Anterior cingulate cortex (tissue), 58 donors: ENCODE data around the gene MAP4K4.
"Not testable (repeated sequence)": the region's sequence is repeated elsewhere in the genome, so short reads cannot be mapped to it uniquely, and the experiment has no call there.

ENCODE experiments used
- DNase-seq, 58 donors: peaks; one replicate each; lab custom pipeline; 2025; lab: John Stamatoyannopoulos, UW

The MAP4K4 gene

GRCh38 chr2:101737478-101738255 is 40.2 kb downstream of the MAP4K4 start:
- peak in 5 of 58 donors; percentile 6 to 37 (median 18) for DNase-seq

- DNase-seq: no peak
These were observed 41.1 kb downstream of the MAP4K4 start for GRCh38 chr2:101738649-101739048.

- no peak for DNase-seq
These were observed 43.1 kb downstream of the MAP4K4 start for GRCh38 chr2:101740555-101740964.

- peak in 4 of 58 donors; percentile 5 to 23 (median 20) for DNase-seq
These were observed 44.4 kb downstream of the MAP4K4 start for GRCh38 chr2:101741775-101742520.

- no peak for DNase-seq
These were observed 45.0 kb downstream of the MAP4K4 start for GRCh38 chr2:101742547-101742946.

GRCh38 chr2:101743288-101743687 is 45.8 kb downstream of the MAP4K4 start:
- DNase-seq: peak in 9 of 58 donors; percentile 4 to 70 (median 27)

GRCh38 chr2:101744832-101745231 is 47.3 kb downstream of the MAP4K4 start:
- DNase-seq: no peak

- no peak for DNase-seq
These were observed 48.5 kb downstream of the MAP4K4 start for GRCh38 chr2:101745711-101746694.

GRCh38 chr2:101748000-101748399 is 50.5 kb downstream of the MAP4K4 start:
- DNase-seq: peak in 1 of 58 donors; percentile 3

- not testable (repeated sequence) for DNase-seq
These were observed 51.0 kb downstream of the MAP4K4 start for GRCh38 chr2:101748462-101748861.

GRCh38 chr2:101750688-101751087 is 53.2 kb downstream of the MAP4K4 start:
- DNase-seq: no peak

- no peak for DNase-seq
These were observed 53.8 kb downstream of the MAP4K4 start for GRCh38 chr2:101751276-101751815.

GRCh38 chr2:101751875-101752619 is 54.5 kb downstream of the MAP4K4 start:
- DNase-seq: no peak

GRCh38 chr2:101752716-101753616 is 55.5 kb downstream of the MAP4K4 start:
- DNase-seq: peak in 35 of 58 donors; percentile 13 to 88 (median 55)

- no peak for DNase-seq
These were observed 56.4 kb downstream of the MAP4K4 start for GRCh38 chr2:101753720-101754490.

GRCh38 chr2:101754618-101755017 is 57.1 kb downstream of the MAP4K4 start:
- no peak for DNase-seq

- DNase-seq: no peak
These were observed 58.8 kb downstream of the MAP4K4 start for GRCh38 chr2:101756266-101756665.

GRCh38 chr2:101758001-101758400 is 60.5 kb downstream of the MAP4K4 start:
- no peak for DNase-seq
